HG03354 (cell line): ENCODE data around the gene DPP7.
A peak's percentile ranks its signal among the peaks of the same experiment; 100 is the strongest.

ENCODE experiments used
- ATAC-seq: cut with Tn5 transposase; IDR thresholded peaks from one replicate; pipeline ENCODE4 v1.9.1; 2021; ENCODE audit warnings: mild to moderate bottlenecking; ENCODE audit not compliant: unreplicated experiment, poor library complexity, severe bottlenecking

DPP7 gene

DNA sequence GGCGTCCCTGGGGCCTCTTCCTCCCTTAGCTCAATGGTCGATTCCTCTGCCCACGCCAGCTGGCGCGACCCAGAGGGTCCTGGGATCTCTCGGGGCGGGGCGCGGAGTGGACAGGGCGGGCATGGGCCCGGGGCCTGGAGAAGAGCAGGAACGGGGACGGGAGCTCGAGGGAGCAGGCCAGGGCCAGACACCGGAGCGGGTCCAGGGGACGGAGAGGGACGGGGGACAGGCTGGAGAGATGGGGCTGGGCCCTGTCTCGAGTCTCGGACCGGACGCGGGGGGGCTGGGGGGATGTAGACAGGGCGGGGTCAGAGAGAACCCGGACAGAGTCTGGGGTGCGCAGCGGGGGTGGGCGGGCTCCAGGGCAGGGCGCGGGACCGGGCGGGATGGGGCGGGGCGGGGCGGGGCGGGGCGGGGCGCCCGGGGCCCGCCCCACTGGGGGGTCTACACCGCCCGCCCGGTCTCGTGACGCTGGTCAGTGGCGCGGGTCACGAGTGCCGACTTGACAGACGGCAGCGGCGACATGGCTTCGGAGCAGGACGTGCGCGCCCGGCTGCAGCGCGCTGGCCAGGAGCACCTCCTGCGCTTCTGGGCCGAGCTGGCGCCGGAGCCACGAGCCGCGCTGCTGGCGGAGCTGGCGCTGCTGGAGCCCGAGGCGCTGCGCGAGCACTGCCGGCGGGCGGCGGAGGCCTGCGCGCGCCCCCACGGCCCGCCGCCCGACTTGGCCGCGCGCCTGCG, 37.4 kb downstream of the DPP7 start, which contains the start of gene UAP1L1:
TSS of gene UAP1L1 (plus strand) at position 508 of the 738 bp plus-strand sequence. CDS start at position 524, 16 bp downstream.
- ATAC-seq: peak; percentile 47

GRCh38 chr9:137076636-137077009, 37.9 kb downstream of the DPP7 start:
- ATAC-seq: no peak

DNA sequence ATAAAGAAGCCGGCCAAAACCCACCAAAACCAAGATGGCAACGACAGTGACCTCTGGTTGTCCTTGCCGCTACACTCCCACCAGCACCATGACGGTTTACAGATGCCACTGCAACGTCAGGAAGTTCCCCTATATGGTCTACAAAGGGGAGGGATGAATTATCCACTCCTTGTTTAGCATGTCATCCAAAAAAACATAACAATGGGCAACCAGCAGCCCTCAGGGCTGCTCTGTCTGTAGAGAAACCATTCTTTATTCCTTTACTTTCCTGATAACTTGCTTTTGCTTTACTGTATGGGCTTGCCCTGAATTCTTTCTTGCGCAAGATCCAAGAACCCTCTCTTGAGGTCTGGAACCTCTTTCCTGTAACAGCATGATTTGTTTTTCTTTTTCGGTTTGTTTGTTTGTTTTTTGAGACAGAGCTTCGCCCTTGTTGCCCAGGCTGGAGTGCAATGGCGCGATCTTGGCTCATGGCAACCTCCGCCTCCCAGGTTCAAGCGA, 39.2 kb downstream of the DPP7 start:
- no peak for ATAC-seq

- no peak for ATAC-seq
These were observed 39.8 kb downstream of the DPP7 start for GRCh38 chr9:137074657-137075274.

- no peak for ATAC-seq
These were observed 40.5 kb downstream of the DPP7 start for GRCh38 chr9:137073992-137074399.

- no peak for ATAC-seq
These were observed 43.3 kb downstream of the DPP7 start for GRCh38 chr9:137071282-137071681.

DNA sequence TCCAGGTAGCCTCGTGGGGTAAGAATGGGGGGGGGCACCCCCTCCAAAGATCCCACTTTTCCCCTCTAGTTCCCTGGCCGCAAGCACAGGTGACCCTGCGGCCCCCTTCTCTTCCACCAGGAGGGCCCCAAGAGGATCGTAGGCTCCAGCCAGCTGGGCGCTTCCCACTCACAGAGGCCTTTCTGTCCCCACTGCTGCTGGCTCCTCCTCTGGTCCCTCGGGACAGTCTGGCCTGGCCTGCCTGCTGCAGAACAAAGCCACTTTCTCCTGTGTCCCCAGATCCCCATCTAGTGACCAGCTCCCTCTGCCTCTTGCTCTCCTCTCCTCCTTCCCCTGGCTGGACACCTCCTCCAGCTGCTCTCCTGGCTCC, 43.6 kb downstream of the DPP7 start:
- peak; percentile 10 for ATAC-seq

GRCh38 chr9:137070201-137070905, 44.2 kb downstream of the DPP7 start, which contains the start of gene SAPCD2:
Gene SAPCD2 (minus strand): TSS chr9:137070557. CDS start chr9:137070460, 97 bp downstream.
- peak; percentile 75 for ATAC-seq

DNA sequence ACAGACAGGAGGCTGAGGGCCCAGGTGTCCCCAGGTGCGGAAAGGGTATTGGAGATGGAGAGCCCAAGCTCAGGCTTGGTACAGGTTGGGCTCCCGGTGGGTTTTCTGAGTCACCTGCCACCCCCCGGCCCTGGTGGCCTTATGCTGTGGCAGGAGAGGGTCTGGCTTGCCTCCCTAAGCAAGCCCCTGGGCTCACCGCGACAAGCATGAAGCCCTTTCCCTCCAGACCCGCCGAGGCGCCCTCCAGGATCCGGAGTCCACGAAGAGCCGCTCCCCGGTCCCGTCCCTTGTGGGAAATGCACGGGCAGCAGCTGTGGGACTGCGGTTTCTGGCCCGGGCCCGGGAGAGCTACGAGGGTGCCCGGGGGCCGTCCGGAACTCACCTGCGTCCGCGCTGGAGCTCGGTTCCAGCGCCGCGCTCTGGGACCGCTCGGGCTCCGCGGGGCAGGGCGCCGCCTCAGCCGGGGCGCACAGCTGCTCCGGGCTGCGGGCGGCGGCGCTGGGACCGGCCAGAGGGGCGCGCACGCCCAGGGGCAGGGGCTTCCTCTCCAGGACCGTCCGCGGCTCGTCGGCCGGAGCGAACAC, 44.9 kb downstream of the DPP7 start:
- peak; percentile 16 for ATAC-seq

GRCh38 chr9:137068539-137069507, 45.7 kb downstream of the DPP7 start:
- no peak for ATAC-seq

DNA sequence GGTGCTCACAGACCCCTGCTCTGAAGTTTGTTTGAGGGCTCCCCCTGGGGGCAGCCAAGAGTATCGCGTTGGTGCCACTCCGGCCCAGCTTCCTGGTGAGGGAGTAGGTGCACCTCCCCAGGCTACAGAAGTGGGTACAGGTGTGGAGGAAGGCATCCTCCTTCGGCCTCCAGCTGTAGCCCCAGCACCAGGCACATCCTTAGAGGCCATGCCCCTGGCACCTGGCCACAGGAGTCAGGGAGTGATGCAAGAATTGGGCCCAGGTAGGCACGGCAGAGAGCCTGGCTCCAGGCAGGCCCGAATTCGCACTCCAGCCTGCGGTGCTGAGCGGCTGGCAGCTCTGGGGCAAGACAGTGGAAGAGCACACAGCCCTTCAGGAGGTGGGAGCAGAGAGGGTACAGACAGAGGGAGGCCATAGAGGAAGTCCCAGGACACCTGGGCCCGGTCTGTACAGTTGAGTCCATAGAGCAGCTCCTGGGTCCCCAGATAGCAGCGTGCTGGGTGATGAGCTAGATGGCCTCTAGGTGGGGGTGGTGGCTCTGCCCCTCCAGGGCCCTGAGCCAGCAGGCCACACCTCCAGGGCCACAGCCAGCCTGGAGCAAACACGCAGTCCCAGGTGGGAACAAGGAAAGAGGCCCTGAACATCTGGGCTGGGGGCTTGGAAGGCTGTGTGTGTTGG, 46.5 kb downstream of the DPP7 start:
- ATAC-seq: peak; percentile 41

DNA sequence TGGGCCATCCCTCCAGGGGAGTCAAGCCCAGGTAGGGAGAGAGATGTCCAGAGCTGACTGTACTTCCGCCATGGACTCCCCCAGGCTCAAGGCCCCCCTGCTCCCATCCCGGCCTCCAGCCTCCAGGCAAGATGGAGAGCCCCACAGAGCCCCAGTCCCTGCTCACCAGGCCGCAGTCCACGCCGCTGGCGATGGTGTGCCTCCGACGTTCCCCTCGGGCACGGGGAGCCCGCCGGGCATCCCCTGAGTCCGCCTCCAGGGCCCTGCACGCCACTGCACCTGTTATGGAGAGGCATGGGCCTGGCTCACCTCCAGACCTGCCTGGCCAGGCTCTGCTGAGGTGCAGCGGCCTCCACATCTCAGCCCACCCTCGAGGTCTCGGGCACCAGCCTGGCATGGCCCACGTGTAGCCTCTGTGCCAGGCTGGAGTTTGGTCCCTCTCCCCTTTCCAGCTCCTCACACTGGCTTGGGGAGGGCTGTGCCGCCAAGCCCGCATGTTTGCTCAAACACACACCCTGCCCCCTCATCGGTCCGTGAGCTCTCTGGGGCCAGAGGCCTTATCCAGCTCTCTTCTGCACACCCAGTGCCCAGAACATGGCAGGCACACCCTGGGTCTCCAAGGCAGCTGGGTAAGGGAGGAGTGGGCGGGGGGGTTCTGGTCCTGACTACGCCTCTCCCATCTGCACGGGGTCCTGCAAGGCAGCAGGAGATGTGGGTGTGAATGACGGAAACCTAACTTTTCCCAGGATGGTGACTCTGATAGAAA, 48.3 kb downstream of the DPP7 start:
- no peak for ATAC-seq

DNA sequence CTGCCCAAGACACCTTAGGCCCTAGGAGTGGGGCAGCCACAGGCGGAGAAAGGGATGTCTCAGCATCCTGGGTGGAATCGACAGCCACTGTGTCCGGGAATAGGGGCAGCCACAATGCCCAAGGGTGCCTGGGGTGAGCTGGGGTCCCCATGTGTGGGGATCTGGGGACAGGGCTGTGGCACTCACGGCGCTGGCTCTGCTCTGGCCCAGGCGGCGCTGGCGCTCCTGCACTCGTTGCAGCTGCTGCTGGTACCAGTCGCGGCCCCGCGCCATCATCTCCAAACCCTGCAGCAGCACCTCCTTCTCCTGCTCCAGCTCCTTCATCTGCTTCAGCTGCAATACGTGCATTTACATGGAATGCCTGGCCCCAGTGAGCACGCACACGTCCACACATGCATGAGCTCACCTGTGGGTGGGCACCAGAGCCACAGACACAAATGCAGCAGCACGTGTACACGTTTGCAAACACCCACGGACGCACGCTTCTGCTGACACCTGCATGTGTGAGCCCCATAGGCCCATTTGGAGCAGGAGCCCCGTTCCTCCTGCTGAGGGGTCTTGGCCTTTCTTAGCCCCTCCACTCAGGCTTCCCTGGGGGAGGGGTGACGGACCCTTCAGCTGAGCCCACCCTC, 49.1 kb downstream of the DPP7 start:
- ATAC-seq: no peak

- no peak for ATAC-seq
These were observed 49.7 kb downstream of the DPP7 start for GRCh38 chr9:137064880-137065164.

GRCh38 chr9:137064027-137064879, 50.3 kb downstream of the DPP7 start:
- no peak for ATAC-seq

GRCh38 chr9:137063311-137064026, 51.1 kb downstream of the DPP7 start:
- ATAC-seq: no peak
